ENCODE data around the gene EIF4E.
"Not testable (repeated sequence)": the region's sequence is repeated elsewhere in the genome, so short reads cannot be mapped to it uniquely, and the experiment has no call there.

Gene EIF4E

DNA sequence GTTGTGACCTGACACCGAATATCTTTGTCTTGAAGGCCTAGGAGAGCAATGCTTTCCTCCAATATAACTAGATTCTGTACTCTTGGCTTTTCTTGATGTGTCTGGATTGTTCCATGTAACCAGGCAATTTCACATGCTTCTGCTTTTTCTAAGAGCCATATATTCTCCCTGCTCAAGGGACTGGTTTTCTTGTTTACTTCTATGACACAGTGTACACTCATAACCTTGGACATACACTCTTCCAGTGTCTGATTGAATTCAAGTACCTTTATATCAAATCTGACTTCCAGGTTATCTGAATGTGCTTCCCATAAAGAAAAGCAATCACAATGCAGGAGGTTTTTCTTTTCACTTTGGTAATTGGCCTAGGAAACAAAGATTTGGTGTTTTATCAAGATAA, 17.4 kb upstream of the EIF4E start:
- TF ChIP-seq, protein P1, sequence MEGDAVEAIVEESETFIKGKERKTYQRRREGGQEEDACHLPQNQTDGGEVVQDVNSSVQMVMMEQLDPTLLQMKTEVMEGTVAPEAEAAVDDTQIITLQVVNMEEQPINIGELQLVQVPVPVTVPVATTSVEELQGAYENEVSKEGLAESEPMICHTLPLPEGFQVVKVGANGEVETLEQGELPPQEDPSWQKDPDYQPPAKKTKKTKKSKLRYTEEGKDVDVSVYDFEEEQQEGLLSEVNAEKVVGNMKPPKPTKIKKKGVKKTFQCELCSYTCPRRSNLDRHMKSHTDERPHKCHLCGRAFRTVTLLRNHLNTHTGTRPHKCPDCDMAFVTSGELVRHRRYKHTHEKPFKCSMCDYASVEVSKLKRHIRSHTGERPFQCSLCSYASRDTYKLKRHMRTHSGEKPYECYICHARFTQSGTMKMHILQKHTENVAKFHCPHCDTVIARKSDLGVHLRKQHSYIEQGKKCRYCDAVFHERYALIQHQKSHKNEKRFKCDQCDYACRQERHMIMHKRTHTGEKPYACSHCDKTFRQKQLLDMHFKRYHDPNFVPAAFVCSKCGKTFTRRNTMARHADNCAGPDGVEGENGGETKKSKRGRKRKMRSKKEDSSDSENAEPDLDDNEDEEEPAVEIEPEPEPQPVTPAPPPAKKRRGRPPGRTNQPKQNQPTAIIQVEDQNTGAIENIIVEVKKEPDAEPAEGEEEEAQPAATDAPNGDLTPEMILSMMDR (IDR thresholded peaks at IDR 0.05; ENCODE audit: extremely low read depth, missing control alignments), result no peak
- no peak for DNase-seq (ENCODE audit: low spot score)

DNA sequence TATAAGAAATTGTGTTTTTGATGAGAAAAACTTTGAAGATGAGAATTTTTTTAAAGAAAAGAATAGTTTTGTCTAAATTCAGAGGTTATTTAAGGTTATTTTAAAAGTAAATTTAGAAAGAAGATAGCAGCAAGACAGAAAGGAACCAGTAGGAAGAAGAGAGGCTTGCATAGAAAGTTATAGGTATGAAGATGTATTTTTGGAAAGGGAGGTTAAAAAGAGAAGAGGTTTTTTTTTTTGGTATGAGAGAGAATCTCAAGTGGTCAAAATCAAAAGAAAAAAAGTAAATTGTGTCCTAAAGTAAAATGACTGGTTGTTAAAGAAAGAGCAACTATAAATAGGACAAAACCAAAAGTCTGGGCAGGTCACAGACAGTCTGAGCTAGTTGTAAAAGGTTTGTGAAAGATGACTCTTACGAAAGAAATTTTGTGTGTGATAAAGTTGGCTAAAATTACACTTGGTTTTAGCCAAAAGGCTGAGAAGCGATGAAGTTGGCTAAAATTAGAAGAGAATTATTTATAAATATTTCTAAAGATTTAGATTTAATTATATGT, 16.4 kb upstream of the EIF4E start:
- DNase-seq (ENCODE audit: low spot score), result no peak
- TF ChIP-seq, protein P1 (IDR thresholded peaks at IDR 0.05; ENCODE audit: extremely low read depth, missing control alignments), result no peak

DNA sequence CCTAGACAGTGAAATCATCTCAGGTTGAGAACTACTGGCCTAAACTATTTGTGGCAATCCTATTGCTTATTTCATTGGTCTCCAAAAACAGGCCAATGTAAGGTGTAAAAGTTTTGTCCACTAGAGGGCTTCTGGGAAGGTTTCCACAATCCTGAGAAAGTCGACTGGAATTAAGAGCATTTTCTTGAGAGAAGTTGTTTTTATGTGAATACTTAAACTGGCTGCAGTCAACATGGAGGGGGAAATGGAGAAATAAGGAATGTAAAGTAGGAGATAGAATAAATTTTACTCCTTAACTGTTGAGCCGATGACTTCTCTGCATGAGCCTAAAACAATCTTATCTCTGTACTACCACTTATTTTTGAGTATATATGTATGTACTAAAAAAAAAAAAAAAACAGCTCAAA, 11.0 kb upstream of the EIF4E start:
- no peak for DNase-seq (ENCODE audit: low spot score)
- TF ChIP-seq, protein P1 (IDR thresholded peaks at IDR 0.05; ENCODE audit: extremely low read depth, missing control alignments), result peak; percentile 37

DNA sequence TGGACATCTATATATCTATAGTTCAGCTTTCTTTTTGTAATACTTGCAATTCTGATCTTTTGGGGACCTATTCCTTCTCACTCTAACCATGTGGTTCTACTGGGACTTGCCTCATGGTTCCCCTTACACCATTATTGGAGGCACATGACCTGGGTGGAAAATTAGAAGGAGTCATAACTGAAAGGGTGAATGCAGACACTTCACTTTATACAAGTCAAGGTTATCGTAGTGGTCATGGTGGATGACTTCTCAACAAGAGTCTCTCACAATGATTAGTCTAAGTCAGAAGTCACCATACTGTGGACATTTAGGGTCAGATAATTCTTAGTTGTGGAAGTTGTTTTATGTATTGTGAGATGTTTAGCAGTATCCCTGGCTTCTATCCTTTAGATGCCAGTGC, 10.5 kb upstream of the EIF4E start:
- TF ChIP-seq, protein P1 (IDR thresholded peaks at IDR 0.05; ENCODE audit: extremely low read depth, missing control alignments), result no peak
- no peak for DNase-seq (ENCODE audit: low spot score)

DNA sequence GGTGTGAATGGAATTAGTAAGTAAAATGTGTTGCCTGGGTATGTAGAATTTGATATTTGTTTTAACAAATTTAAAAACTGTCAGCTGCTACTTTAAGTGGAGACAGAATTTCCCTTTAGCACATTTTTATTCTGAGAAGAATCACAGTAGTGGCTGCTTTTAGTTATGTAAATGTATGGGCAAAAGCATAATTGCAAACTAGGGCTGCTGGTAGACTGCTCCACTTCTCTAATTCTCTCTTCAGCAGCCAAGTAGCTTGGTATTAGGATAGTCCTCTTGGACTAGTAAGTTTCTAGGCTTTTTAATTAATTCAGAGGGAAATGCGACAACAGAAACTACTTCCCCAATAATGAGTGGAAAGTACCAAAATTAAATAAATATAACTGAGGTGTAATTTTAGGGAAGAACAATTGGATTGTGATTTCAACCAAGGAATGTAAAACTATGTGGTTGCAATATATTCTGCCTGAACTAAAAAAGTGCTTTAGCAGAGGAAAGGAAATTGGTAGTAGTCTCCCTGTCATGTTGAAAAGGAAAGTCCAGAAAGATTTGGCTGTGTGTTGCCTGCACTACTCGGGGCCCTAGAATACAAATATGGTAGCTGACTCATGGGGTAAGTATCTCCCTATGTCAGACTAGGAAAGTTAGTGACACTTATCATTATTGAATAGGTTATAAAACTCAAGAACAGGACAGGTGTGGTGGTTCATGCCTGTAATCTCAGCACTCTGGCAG, 9.2 kb upstream of the EIF4E start:
- DNase-seq (ENCODE audit: low spot score), result no peak
- TF ChIP-seq, protein P1 (IDR thresholded peaks at IDR 0.05; ENCODE audit: extremely low read depth, missing control alignments), result no peak

DNA sequence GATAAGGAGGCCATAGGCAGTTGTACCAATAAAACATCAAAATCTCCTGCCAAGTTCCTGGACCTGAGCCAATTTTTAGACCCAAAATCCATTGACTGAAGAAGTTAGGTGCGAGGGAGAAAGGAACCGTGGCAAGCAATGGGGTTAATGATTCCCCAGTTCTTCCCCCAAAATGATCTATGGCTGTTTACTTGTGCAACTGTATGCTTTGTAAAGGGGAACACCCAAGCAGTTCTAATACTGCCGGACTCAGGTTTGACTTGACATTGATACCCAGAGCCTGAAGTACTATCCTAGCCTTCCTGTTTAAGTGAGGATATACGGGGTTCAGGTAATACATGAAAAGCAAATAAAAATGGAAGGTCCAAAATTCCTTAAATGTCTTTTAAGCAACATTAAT, 6.7 kb upstream of the EIF4E start:
- no peak for DNase-seq (ENCODE audit: low spot score)
- TF ChIP-seq, protein P1 (IDR thresholded peaks at IDR 0.05; ENCODE audit: extremely low read depth, missing control alignments), result no peak

DNA sequence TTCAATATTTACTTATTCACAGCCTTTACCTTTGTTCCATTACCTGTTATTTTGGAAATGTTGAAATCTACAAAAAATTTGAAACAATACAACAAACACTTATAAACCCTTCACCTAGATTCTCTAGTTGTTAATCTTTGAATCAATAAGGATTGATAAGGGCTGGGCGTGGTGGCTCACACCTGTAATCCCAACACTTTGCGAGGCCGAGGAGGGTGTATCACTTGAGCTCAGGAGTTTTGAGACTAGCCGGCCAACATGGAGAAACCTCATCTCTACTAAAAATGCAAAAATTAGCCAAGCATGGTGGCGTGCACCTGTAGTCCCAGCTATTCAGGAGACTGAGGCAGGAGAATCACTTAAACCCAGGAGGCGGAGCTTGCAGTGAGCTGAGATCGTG, 5.9 kb upstream of the EIF4E start:
- DNase-seq (ENCODE audit: low spot score), result not testable (repeated sequence)

DNA sequence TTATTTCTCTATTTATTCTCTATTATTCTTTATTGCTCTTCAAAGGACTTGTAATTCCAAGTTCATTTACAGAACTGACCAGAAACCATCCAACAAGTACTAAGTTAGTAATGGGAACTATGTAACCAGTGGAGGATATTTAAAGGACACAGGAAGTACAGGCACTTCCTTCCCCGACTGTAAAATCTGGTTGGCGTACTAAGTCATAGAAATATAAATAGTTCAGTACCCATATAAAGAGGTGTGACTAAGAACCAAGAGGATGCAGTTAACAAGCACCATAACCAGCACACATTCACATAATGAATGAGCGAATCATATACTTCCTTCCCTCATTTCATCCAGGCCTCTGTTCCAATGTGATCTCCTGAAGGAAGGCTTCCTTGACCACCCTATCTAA, 3.6 kb upstream of the EIF4E start:
- TF ChIP-seq, protein P1 (IDR thresholded peaks at IDR 0.05; ENCODE audit: extremely low read depth, missing control alignments), result no peak
- no peak for DNase-seq (ENCODE audit: low spot score)
